IPS-18a (cell line): ENCODE measurements around the gene SREBF2.
"Not testable (repeated sequence)": the region's sequence is repeated elsewhere in the genome, so short reads cannot be mapped to it uniquely, and the experiment has no call there.

ENCODE experiments used
- H3K27ac ChIP-seq: one replicate; pipeline ENCODE4 v1.5.1; 2013; ENCODE audit warnings: low read length
- H3K27me3 ChIP-seq: one replicate; pipeline ENCODE4 v1.6.1; 2013; ENCODE audit warnings: mild to moderate bottlenecking, low read length; ENCODE audit not compliant: control insufficient read depth, insufficient read depth
- H3K36me3 ChIP-seq: one replicate; pipeline ENCODE4 v1.6.1; 2013; ENCODE audit warnings: low read depth, low read length; ENCODE audit not compliant: control insufficient read depth
- H3K4me1 ChIP-seq: one replicate; pipeline ENCODE4 v1.6.1; 2013; ENCODE audit warnings: low read depth, low read length; ENCODE audit not compliant: control insufficient read depth
- H3K4me3 ChIP-seq: one replicate; pipeline ENCODE4 v1.5.1; 2013; ENCODE audit warnings: low read length
- H3K9ac ChIP-seq: one replicate; pipeline ENCODE4 v1.6.1; 2013; ENCODE audit warnings: mild to moderate bottlenecking, low read length, moderate library complexity
- H3K9me3 ChIP-seq: one replicate; pipeline ENCODE4 v1.6.1; 2013; ENCODE audit warnings: low read depth, low read length; ENCODE audit not compliant: control insufficient read depth

SREBF2 gene

GRCh38 chr22:41935015-41935351 is 102.1 kb downstream of the SREBF2 start:
- Histone ChIP-seq H3K36me3 (peaks cover 14% of the 10 kb centered on the region), H3K27ac (no peak overlapping the region), H3K27me3 (no peaks in the 10 kb centered on the region), H3K9ac (no peak overlapping the region), H3K4me1 (no peaks in the 10 kb centered on the region), H3K9me3 (no peaks in the 10 kb centered on the region), H3K4me3 (no peak overlapping the region)

- Histone ChIP-seq H3K9me3 (no peaks in the 10 kb centered on the region), H3K27me3 (no peaks in the 10 kb centered on the region), H3K36me3 (peaks cover 15% of the 10 kb centered on the region), H3K4me1 (no peaks in the 10 kb centered on the region), H3K4me3 (no peak overlapping the region), H3K27ac (no peak overlapping the region), H3K9ac (no peak overlapping the region)
Measured at GRCh38 chr22:41935509-41935908, 102.6 kb downstream of the SREBF2 start.

GRCh38 chr22:41936894-41937169 is 103.9 kb downstream of the SREBF2 start:
- H3K27me3 ChIP-seq = no peaks in the 10 kb centered on the region
- H3K36me3 ChIP-seq = peaks cover 22% of the 10 kb centered on the region
- no peak overlapping the region for H3K27ac ChIP-seq
- H3K4me1 ChIP-seq = no peaks in the 10 kb centered on the region
- no peaks in the 10 kb centered on the region for H3K9me3 ChIP-seq
- H3K9ac ChIP-seq = no peak overlapping the region
- no peak overlapping the region for H3K4me3 ChIP-seq

GRCh38 chr22:41939981-41940831 is 107.3 kb downstream of the SREBF2 start:
- no peaks in the 10 kb centered on the region for H3K4me1 ChIP-seq
- no peaks in the 10 kb centered on the region for H3K9me3 ChIP-seq
- H3K9ac ChIP-seq = no peak overlapping the region
- H3K27me3 ChIP-seq = no peaks in the 10 kb centered on the region
- H3K36me3 ChIP-seq = peaks cover 44% of the 10 kb centered on the region
- no peak overlapping the region for H3K4me3 ChIP-seq
- no peak overlapping the region for H3K27ac ChIP-seq

- Histone ChIP-seq H3K4me1 (peaks cover 5% of the 10 kb centered on the region), H3K4me3 (no peak overlapping the region), H3K9ac (no peak overlapping the region), H3K9me3 (no peaks in the 10 kb centered on the region), H3K27me3 (no peaks in the 10 kb centered on the region), H3K27ac (no peak overlapping the region), H3K36me3 (peaks cover 44% of the 10 kb centered on the region)
Measured at GRCh38 chr22:41940832-41941765, 108.2 kb downstream of the SREBF2 start.

GRCh38 chr22:41943661-41944209 is 110.8 kb downstream of the SREBF2 start:
- Histone ChIP-seq H3K36me3 (peaks cover 38% of the 10 kb centered on the region), H3K9me3 (no peaks in the 10 kb centered on the region), H3K27ac (no peak overlapping the region), H3K4me3 (no peak overlapping the region), H3K27me3 (no peaks in the 10 kb centered on the region), H3K4me1 (peaks cover 5% of the 10 kb centered on the region), H3K9ac (no peak overlapping the region)

- peaks cover 13% of the 10 kb centered on the region for H3K4me1 ChIP-seq
- H3K36me3 ChIP-seq = peaks cover 22% of the 10 kb centered on the region
- H3K27ac ChIP-seq = peak within 1 kb of the TSS; percentile 66
- no peaks in the 10 kb centered on the region for H3K27me3 ChIP-seq
- peak within 1 kb of the TSS; percentile 85 for H3K9ac ChIP-seq
- H3K9me3 ChIP-seq = no peaks in the 10 kb centered on the region
- H3K4me3 ChIP-seq = peak within 1 kb of the TSS; percentile 86
Measured at GRCh38 chr22:41946629-41947423, 113.9 kb downstream of the SREBF2 start, which contains the start of gene CENPM. TSS of gene CENPM (minus strand) at chr22:41947152. CDS start at chr22:41947076, 76 bp downstream.

GRCh38 chr22:41947424-41948080 is 114.6 kb downstream of the SREBF2 start:
- Histone ChIP-seq H3K9ac (peak overlapping the region; percentile 85), H3K9me3 (no peaks in the 10 kb centered on the region)

GRCh38 chr22:41948142-41948541 is 115.2 kb downstream of the SREBF2 start:
- no peak overlapping the region for H3K27ac ChIP-seq
- no peaks in the 10 kb centered on the region for H3K9me3 ChIP-seq
- no peaks in the 10 kb centered on the region for H3K27me3 ChIP-seq
- H3K4me1 ChIP-seq = peaks cover 13% of the 10 kb centered on the region
- H3K9ac ChIP-seq = no peak overlapping the region
- H3K36me3 ChIP-seq = peaks cover 16% of the 10 kb centered on the region
- H3K4me3 ChIP-seq = no peak overlapping the region

More at GRCh38 chr22:41947424-41948080, 114.6 kb downstream of the SREBF2 start:
- H3K27ac ChIP-seq = no peak overlapping the region
- peaks cover 20% of the 10 kb centered on the region for H3K36me3 ChIP-seq
- H3K4me3 ChIP-seq = peak overlapping the region; percentile 86
- peaks cover 13% of the 10 kb centered on the region for H3K4me1 ChIP-seq
- no peaks in the 10 kb centered on the region for H3K27me3 ChIP-seq

GRCh38 chr22:41948928-41949296 is 116.0 kb downstream of the SREBF2 start:
- not testable (repeated sequence) for H3K9ac ChIP-seq, H3K4me3 ChIP-seq, H3K36me3 ChIP-seq, H3K27me3 ChIP-seq, H3K9me3 ChIP-seq, H3K27ac ChIP-seq
- H3K4me1 ChIP-seq = peaks cover 13% of the 10 kb centered on the region
